Kidney (tissue), 14 donors: ENCODE results near the gene SREBF1. TPM values are rescaled to one million over a fixed set of nuclear protein-coding genes. Genes with fewer than 3 reads are reported as not detected.
A peak's percentile ranks its signal among the peaks of the same experiment; 100 is the strongest.

Experiments used
- DNase-seq, 5 donors: peaks; one replicate each; pipeline ENCODE4 v3.0.0-alpha.2; 2013 to 2020
- FAIRE-seq: peaks from 2 replicates; lab custom pipeline; 2012; peaks lifted over from hg19 to GRCh38; lab: Jason Lieb, UNC
- H3K27ac ChIP-seq, 2 donors: one replicate each; pipeline ENCODE4 v1.7.0; 2013; ENCODE audit warnings: low read depth in 2 of 2, low read length in 2 of 2, inconsistent platforms in 1 of 2
- H3K27me3 ChIP-seq: one replicate; pipeline ENCODE4 v1.7.1; 2013; ENCODE audit warnings: low read length, inconsistent platforms; ENCODE audit not compliant: control insufficient read depth, insufficient read depth
- H3K36me3 ChIP-seq, 3 donors: one replicate each; pipeline versions ENCODE4 v1.7.0 to v1.7.1; 2013; ENCODE audit warnings: low read length in 3 of 3, control low read depth in 1 of 3, inconsistent platforms in 1 of 3; ENCODE audit not compliant: insufficient read depth in 3 of 3, control insufficient read depth in 2 of 3
- H3K4me1 ChIP-seq, 3 donors: one replicate each; pipeline versions ENCODE4 v1.7.0 to v1.7.1; 2013; ENCODE audit warnings: low read length in 3 of 3, inconsistent platforms in 1 of 3, low read depth in 1 of 3; ENCODE audit not compliant: control insufficient read depth in 2 of 3, insufficient read depth in 2 of 3
- H3K4me3 ChIP-seq, 3 donors: one replicate each; pipeline versions ENCODE4 v1.7.0 to v1.8.1; 2013; ENCODE audit warnings: low read length in 3 of 3, control low read depth in 1 of 3, inconsistent platforms in 1 of 3
- H3K9ac ChIP-seq, 3 donors: one replicate each; pipeline versions ENCODE4 v1.7.0 to v1.7.1; 2013; ENCODE audit warnings: low read length in 3 of 3, control low read depth in 1 of 3, inconsistent platforms in 1 of 3
- H3K9me3 ChIP-seq, 3 donors: one replicate each; pipeline versions ENCODE4 v1.7.0 to v1.7.1; 2013; ENCODE audit warnings: low read length in 3 of 3, control low read depth in 1 of 3, inconsistent platforms in 1 of 3; ENCODE audit not compliant: control insufficient read depth in 2 of 3, insufficient read depth in 1 of 3
- CTCF ChIP-seq: IDR thresholded peaks from 3 replicates; pipeline ENCODE4 v1.5.1; 2012; ENCODE audit warnings: mild to moderate bottlenecking, moderate library complexity, borderline replicate concordance; ENCODE audit not compliant: insufficient read depth; ENCODE audit errors: extremely low read depth
- intact Hi-C: fragments of 100-400 bp; cut with DNase I; formaldehyde crosslinking; loops from one replicate; pipeline ENCODE4 v1.11.1; 2022
- polyA plus RNA-seq: library from polyadenylated mRNA; stranded (reverse); fragments of 350-450 nt; fragmentation: Illumina TruSeq; extraction: RNeasy Lipid Tissue Mini Kit (QIAGEN cat#74804); gene quantifications from one replicate; pipeline ENCODE4 v1.2.3, GENCODE V29; 2014; ENCODE audit warnings: low read depth, low replicate concordance; ENCODE audit not compliant: insufficient read depth
- total RNA-seq: library from RNA; stranded (reverse); fragmentation: NEBNext Ultra II Directional; extraction: Animal tissue kit (Norgen Biotek cat#: 25700); gene quantifications from one replicate; pipeline ENCODE4 v1.2.1, GENCODE V29; 2021
- donor health status: control.
- donor health status: control.
- donor health status: control.
- donor health status: control.
- donor health status: control.
- donor health status: DM: yes; HTN: yes; CAD: no.
- donor health status: Normal renal cell carcinoma (clear cell type).

Gene SREBF1
- total and polyA plus RNA-seq, 2 donors from 2014 or later: 37.6 to 48.3 TPM

DNA sequence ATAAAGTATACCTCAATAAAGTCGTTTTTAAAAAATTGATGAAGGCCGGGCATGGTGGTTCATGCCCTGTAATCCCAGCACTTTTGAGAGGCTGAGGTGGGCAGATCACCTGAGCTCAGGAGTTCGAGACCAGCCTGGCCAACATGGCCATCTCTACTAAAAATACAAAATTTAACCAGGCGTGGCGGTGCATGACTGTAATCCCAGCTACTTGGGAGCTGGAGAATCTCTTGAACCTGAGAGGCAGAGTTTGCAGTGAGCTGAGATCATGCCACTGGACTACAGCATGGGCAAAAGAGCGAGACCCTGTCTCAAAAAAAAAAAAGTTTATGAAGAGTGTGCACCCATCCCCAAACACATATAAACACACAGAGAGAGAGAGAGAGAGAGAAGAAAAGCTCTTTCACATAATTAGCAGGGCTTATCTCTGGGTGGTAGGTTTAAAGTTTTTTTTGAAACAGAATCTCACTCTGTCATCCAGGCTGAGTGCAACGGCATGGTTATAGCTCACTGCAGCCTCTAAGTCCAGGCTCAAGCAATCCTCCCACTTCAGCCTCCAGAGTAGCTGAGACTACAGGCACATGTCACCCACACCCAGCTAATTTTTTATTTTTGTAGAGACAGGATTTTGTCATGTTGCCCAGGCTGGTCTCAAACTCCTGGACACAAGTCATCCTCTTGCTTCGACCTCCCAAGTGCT lies 3.0 kb downstream of the SREBF1 start:
- intact Hi-C loops: no loop called here
- H3K4me1 ChIP-seq: peaks cover 0 to 53% (median 52%) of the 10 kb centered on the region in 3 donors
- DNase-seq (peak in 1 of 5 donors; percentile 46), FAIRE-seq (no peak)
- no peaks in the 10 kb centered on the region for H3K27me3 ChIP-seq
- TF ChIP-seq CTCF: no peak
- H3K9ac ChIP-seq: no peak overlapping the region
- H3K36me3 ChIP-seq: no peaks in the 10 kb centered on the region
- H3K4me3 ChIP-seq: no peak overlapping the region
- no peaks in the 10 kb centered on the region for H3K9me3 ChIP-seq
- no peak overlapping the region for H3K27ac ChIP-seq

DNA sequence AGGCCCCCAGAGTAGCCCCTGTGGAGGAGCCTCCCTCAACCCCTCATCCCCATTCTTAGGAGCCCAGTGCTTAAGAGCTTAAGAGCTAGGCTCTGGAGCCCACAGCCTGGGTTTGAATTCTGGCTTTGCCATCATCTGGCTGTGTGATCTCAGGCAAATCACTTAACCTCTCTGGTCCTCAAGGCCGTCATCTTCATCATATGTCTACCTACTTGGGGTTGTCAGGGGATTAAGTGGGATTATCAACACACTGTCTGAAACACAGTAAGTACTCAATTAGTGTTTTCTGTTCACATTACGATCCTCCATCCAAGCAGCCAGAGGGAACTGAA lies 4.8 kb downstream of the SREBF1 start:
- no peaks in the 10 kb centered on the region for H3K27me3 ChIP-seq
- TF ChIP-seq CTCF: no peak
- H3K36me3 ChIP-seq: no peaks in the 10 kb centered on the region
- no peaks in the 10 kb centered on the region for H3K9me3 ChIP-seq
- H3K4me3 ChIP-seq: no peak overlapping the region
- H3K4me1 ChIP-seq: peaks cover 0 to 51% (median 50%) of the 10 kb centered on the region in 3 donors
- H3K27ac ChIP-seq: no peak overlapping the region
- intact Hi-C loops: no loop called here
- H3K9ac ChIP-seq: peak overlapping the region in 1 of 3 donors; percentile 14
- DNase-seq (no peak), FAIRE-seq (no peak)

- DNase-seq (no peak), FAIRE-seq (no peak)
- Histone ChIP-seq H3K27ac (peak overlapping the region; percentile 33 to 62), H3K27me3 (no peaks in the 10 kb centered on the region), H3K9ac (peak overlapping the region in 1 of 3 donors; percentile 14), H3K36me3 (no peaks in the 10 kb centered on the region), H3K9me3 (no peaks in the 10 kb centered on the region), H3K4me3 (no peak overlapping the region), H3K4me1 (peaks cover 0 to 56% (median 56%) of the 10 kb centered on the region in 3 donors)
- intact Hi-C loops: no loop called here
- no peak for TF ChIP-seq CTCF
Measured at GRCh38 chr17:17831208-17832031, 5.4 kb downstream of the SREBF1 start.
